Caco-2 (cell line): Measurements from ENCODE around the gene GGA1. TPM values are rescaled to one million over a fixed set of nuclear protein-coding genes. Genes with fewer than 3 reads are reported as not detected.

Experiments used
- BruUV-seq: library from RNA; stranded (reverse); fragments of 400-500 nt; replicated peaks from 2 replicates; lab custom pipeline; 2021; lab: Mats Ljungman, UMichigan
- CTCF ChIA-PET: fragments of 300-600 bp; sonication (Branson Sonifier 250); formaldehyde crosslinking; loops from one replicate; lab custom pipeline; 2022; ENCODE audit warnings: antibody characterized with exemption; lab: Charles Lee
- POLR2A ChIA-PET: fragments of 300-600 bp; sonication (Branson Sonifier 250); formaldehyde crosslinking; loops from one replicate; lab custom pipeline; 2022; ENCODE audit warnings: antibody characterized with exemption; lab: Charles Lee
- DNase-seq, 2 experiments: peaks; one replicate each; pipeline versions ENCODE4 v3.0.0 to v3.0.0-alpha.2; 2020 to 2022
- H3K27me3 ChIP-seq: replicated peaks from 2 replicates; pipeline ENCODE4 v1.6.0; 2011; ENCODE audit warnings: low read length; ENCODE audit not compliant: control insufficient read depth, insufficient read depth
- H3K36me3 ChIP-seq: 2 replicates; pipeline ENCODE4 v1.5.1; 2011; ENCODE audit warnings: low read length; ENCODE audit not compliant: control insufficient read depth, insufficient read depth
- H3K4me1 ChIP-seq: fragments of 250-450 bp; sonication (Bioruptor Pico); 2 replicates; pipeline ENCODE4 v1.5.1; 2020; ENCODE audit warnings: mild to moderate bottlenecking
- H3K4me3 ChIP-seq: 2 replicates; pipeline ENCODE4 v1.5.1; 2011; ENCODE audit warnings: low read depth, mild to moderate bottlenecking, control low read depth, low read length
- H3K9me3 ChIP-seq: fragments of 250-450 bp; sonication (Bioruptor Pico); 2 replicates; pipeline ENCODE4 v1.5.1; 2020; ENCODE audit warnings: mild to moderate bottlenecking, moderate library complexity
- H3K27ac Mint-ChIP-seq: one replicate; pipeline ENCODE4 v1.8.0; 2022; ENCODE audit warnings: mixed read lengths; ENCODE audit not compliant: unreplicated experiment
- H3K27me3 Mint-ChIP-seq: one replicate; pipeline ENCODE4 v1.8.0; 2022; ENCODE audit warnings: mixed read lengths; ENCODE audit not compliant: insufficient read depth, unreplicated experiment
- H3K36me3 Mint-ChIP-seq: one replicate; pipeline ENCODE4 v1.8.0; 2022; ENCODE audit warnings: mild to moderate bottlenecking, mixed read lengths; ENCODE audit not compliant: insufficient read depth, unreplicated experiment
- H3K4me1 Mint-ChIP-seq: one replicate; pipeline ENCODE4 v1.8.0; 2022; ENCODE audit warnings: low read depth, mixed read lengths; ENCODE audit not compliant: unreplicated experiment
- H3K4me3 Mint-ChIP-seq: one replicate; pipeline ENCODE4 v1.8.0; 2022; ENCODE audit warnings: mild to moderate bottlenecking, moderate library complexity, mixed read lengths; ENCODE audit not compliant: unreplicated experiment
- H3K9me3 Mint-ChIP-seq: one replicate; pipeline ENCODE4 v1.8.0; 2022; ENCODE audit warnings: mixed read lengths; ENCODE audit not compliant: unreplicated experiment
- CTCF ChIP-seq, 2 experiments: fragments of 200-600 bp in 1 of 2; IDR thresholded peaks; 1 replicate in 1 of 2; 2 replicates in 1 of 2; pipeline versions ENCODE4 v1.5.1 to v1.8.0; 2011 to 2022; ENCODE audit warnings: antibody characterized with exemption in 1 of 2, control low read depth in 1 of 2, inconsistent platforms in 1 of 2, low read depth in 1 of 2, low read length in 1 of 2, mild to moderate bottlenecking in 1 of 2, moderate library complexity in 1 of 2; ENCODE audit not compliant: insufficient read depth in 1 of 2, severe bottlenecking in 1 of 2, unreplicated experiment in 1 of 2
- intact Hi-C: fragments of 100-400 bp; cut with micrococcal nuclease; formaldehyde crosslinking; loops from one replicate; pipeline ENCODE4 v1.10.0; 2022; ENCODE audit not compliant: unreplicated experiment
- total RNA-seq: library from RNA; stranded (reverse); gene quantifications from 2 replicates; pipeline ENCODE4 v1.2.3, GENCODE V29; 2022

Gene GGA1
- total RNA-seq, 1 experiment from 2014 or later: 65.7 TPM

DNA sequence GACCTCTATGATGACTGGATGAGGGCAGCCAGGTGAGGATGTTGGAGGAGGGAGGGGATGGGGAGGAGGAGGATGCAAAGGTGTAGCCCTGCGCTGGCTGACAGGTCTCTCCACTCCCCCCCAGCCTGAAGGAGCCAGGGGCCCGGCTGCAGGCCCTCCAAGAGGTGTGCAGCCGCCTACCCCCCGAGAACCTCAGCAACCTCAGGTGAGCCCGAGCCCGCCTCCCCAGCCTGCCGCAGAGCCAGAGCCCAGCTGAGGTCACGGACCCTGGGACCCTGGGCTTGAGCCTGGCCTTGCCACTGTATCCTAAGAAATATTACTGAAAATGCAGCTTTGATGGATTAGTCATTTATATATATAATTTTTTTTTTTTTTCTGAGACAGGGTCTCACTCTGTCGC lies 38.7 kb downstream of the GGA1 start:
- no peak overlapping the region for H3K27ac Mint-ChIP-seq
- ChIA-PET CTCF (no interaction called here), POLR2A (no interaction called here)
- Histone ChIP-seq H3K27me3 (no peaks in the 10 kb centered on the region), H3K4me3 (no peak overlapping the region), H3K9me3 (no peaks in the 10 kb centered on the region), H3K4me1 (no peaks in the 10 kb centered on the region), H3K36me3 (no peaks in the 10 kb centered on the region; the same call in none of the 2 replicates)
- no peak overlapping the region for H3K4me3 Mint-ChIP-seq
- H3K36me3 Mint-ChIP-seq: peaks cover 33% of the 10 kb centered on the region
- no peaks in the 10 kb centered on the region for H3K27me3 Mint-ChIP-seq
- no TSS peak for BruUV-seq
- no peaks in the 10 kb centered on the region for H3K9me3 Mint-ChIP-seq
- TF ChIP-seq CTCF (IDR thresholded peaks at IDR 0.05; ENCODE audit: insufficient read depth in 1 of 2, low read depth in 1 of 2, low read length in 1 of 2, severe bottlenecking in 1 of 2, unreplicated experiment in 1 of 2): no peak
- peaks cover 6% of the 10 kb centered on the region for H3K4me1 Mint-ChIP-seq
- intact Hi-C loops: no loop called here
- no peak for DNase-seq

DNA sequence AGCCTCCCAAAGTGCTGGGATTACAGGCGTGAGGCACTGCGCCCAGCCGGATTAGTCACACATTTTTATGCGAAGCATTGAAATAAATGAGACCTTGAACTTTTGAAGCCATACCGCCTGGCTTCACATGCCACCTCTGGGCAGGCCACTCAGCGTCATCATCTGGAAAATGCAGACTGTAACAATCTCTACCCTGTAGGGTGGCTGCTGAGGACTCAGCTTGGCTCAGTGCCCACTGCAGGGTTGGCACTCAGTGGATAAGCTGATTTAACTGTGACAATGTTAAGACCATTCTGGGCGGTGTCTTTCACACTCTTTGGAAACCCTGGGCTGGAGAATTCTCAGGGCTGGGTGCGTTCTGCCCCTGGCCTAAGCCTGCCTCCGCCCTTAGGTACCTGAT lies 39.3 kb downstream of the GGA1 start:
- intact Hi-C loops: no loop called here
- no peaks in the 10 kb centered on the region for H3K27me3 ChIP-seq
- H3K4me1 ChIP-seq: no peaks in the 10 kb centered on the region
- ChIA-PET POLR2A (no interaction called here), CTCF (no interaction called here)
- H3K4me3 ChIP-seq: no peak overlapping the region
- H3K27ac Mint-ChIP-seq: no peak overlapping the region
- no peak for TF ChIP-seq CTCF (IDR thresholded peaks at IDR 0.05; ENCODE audit: insufficient read depth in 1 of 2, low read depth in 1 of 2, low read length in 1 of 2, severe bottlenecking in 1 of 2, unreplicated experiment in 1 of 2)
- H3K27me3 Mint-ChIP-seq: no peaks in the 10 kb centered on the region
- no TSS peak for BruUV-seq
- peaks cover 37% of the 10 kb centered on the region for H3K36me3 Mint-ChIP-seq
- DNase-seq: no peak
- H3K9me3 ChIP-seq: no peaks in the 10 kb centered on the region
- H3K4me3 Mint-ChIP-seq: no peak overlapping the region
- no peaks in the 10 kb centered on the region; the same call in none of the 2 replicates for H3K36me3 ChIP-seq
- H3K9me3 Mint-ChIP-seq: no peaks in the 10 kb centered on the region
- peaks cover 6% of the 10 kb centered on the region for H3K4me1 Mint-ChIP-seq

- Histone ChIP-seq H3K27me3 (no peaks in the 10 kb centered on the region), H3K9me3 (no peaks in the 10 kb centered on the region), H3K4me3 (no peak overlapping the region), H3K36me3 (no peaks in the 10 kb centered on the region; the same call in none of the 2 replicates), H3K4me1 (no peaks in the 10 kb centered on the region)
- Mint-ChIP-seq H3K4me3 (no peak overlapping the region), H3K27me3 (no peaks in the 10 kb centered on the region), H3K27ac (no peak overlapping the region), H3K36me3 (peaks cover 30% of the 10 kb centered on the region), H3K9me3 (no peaks in the 10 kb centered on the region), H3K4me1 (no peaks in the 10 kb centered on the region)
- ChIA-PET POLR2A (no interaction called here), CTCF (no interaction called here)
- intact Hi-C loops: no loop called here
- no peak for TF ChIP-seq CTCF (IDR thresholded peaks at IDR 0.05; ENCODE audit: insufficient read depth in 1 of 2, low read depth in 1 of 2, low read length in 1 of 2, severe bottlenecking in 1 of 2, unreplicated experiment in 1 of 2)
- DNase-seq: no peak
- BruUV-seq: no TSS peak
These were observed 42.0 kb downstream of the GGA1 start for GRCh38 chr22:37650463-37651136.
